H1 (cell line): Measurements from ENCODE around the gene TARBP2. TPM values are rescaled to one million over a fixed set of nuclear protein-coding genes. Genes with fewer than 3 reads are reported as not detected.

Source experiments
- CTCF ChIA-PET: fragments of 300-600 bp; sonication (Branson Sonifier 250); formaldehyde crosslinking; loops from one replicate; lab custom pipeline; 2021; ENCODE audit not compliant: partially characterized antibody; lab: Charles Lee
- POLR2A ChIA-PET: fragments of 300-600 bp; sonication (Branson Sonifier 250); formaldehyde crosslinking; loops from one replicate; lab custom pipeline; 2021; ENCODE audit warnings: inconsistent platforms; ENCODE audit not compliant: partially characterized antibody; lab: Charles Lee
- DNase-seq, 2 experiments: peaks; one replicate each; pipeline versions ENCODE4 v3.0.0 to v3.0.0-alpha.2; 2010 to 2022; ENCODE audit warnings: low spot score in 2 of 2, low read depth in 1 of 2, mixed read lengths in 1 of 2
- FAIRE-seq: peaks from 2 replicates; lab custom pipeline; 2011; peaks lifted over from hg19 to GRCh38; lab: Jason Lieb, UNC
- H2AFZ ChIP-seq: 2 replicates; pipeline ENCODE4 v1.8.1; 2012; ENCODE audit warnings: low read length, inconsistent platforms
- H2AK5ac ChIP-seq: 2 replicates; pipeline ENCODE4 v1.6.1; 2013; ENCODE audit warnings: low read depth, low read length
- H2BK120ac ChIP-seq: replicated peaks from 2 replicates; pipeline ENCODE3; 2013; ENCODE audit warnings: low read depth, low read length, inconsistent platforms
- H2BK12ac ChIP-seq: 2 replicates; pipeline ENCODE4 v1.6.1; 2013; ENCODE audit warnings: low read depth, low read length
- H2BK15ac ChIP-seq: 2 replicates; pipeline ENCODE4 v1.6.1; 2013; ENCODE audit warnings: low read length
- H2BK20ac ChIP-seq: 2 replicates; pipeline ENCODE4 v1.6.1; 2013; ENCODE audit warnings: low read length
- H2BK5ac ChIP-seq: 2 replicates; pipeline ENCODE4 v1.6.1; 2013; ENCODE audit warnings: low read depth, low read length
- H3K14ac ChIP-seq: 2 replicates; pipeline ENCODE4 v1.6.1; 2013; ENCODE audit warnings: inconsistent platforms; ENCODE audit not compliant: insufficient read length
- H3K18ac ChIP-seq: 2 replicates; pipeline ENCODE4 v1.6.1; 2013; ENCODE audit warnings: low read length; ENCODE audit errors: extremely low read depth
- H3K23ac ChIP-seq: 2 replicates; pipeline ENCODE4 v1.6.1; 2013; ENCODE audit warnings: inconsistent platforms; ENCODE audit not compliant: insufficient read length
- H3K23me2 ChIP-seq: 2 replicates; pipeline ENCODE4 v1.6.1; 2013; ENCODE audit warnings: low read depth, low read length
- H3K27ac ChIP-seq: 2 replicates; pipeline ENCODE4 v1.6.1; 2011; ENCODE audit warnings: low read depth, low read length, inconsistent platforms
- H3K27me3 ChIP-seq, 4 experiments: replicated peaks in 1 of 4; 1 replicate in 1 of 4; 2 replicates in 3 of 4; pipeline versions ENCODE4 v1.6.1 to v1.8.1; 2011 to 2013; ENCODE audit warnings: low read length in 3 of 4, mild to moderate bottlenecking in 3 of 4, inconsistent platforms in 2 of 4, mixed read lengths in 2 of 4, moderate library complexity in 1 of 4; ENCODE audit not compliant: control insufficient read depth in 3 of 4, insufficient read depth in 3 of 4; ENCODE audit errors: extremely low read depth in 1 of 4
- H3K36me3 ChIP-seq, 4 experiments: 2 replicates each; pipeline versions ENCODE4 v1.6.1 to v1.8.1; 2011 to 2013; ENCODE audit warnings: mild to moderate bottlenecking in 4 of 4, low read length in 3 of 4, moderate library complexity in 2 of 4, control low read depth in 1 of 4, inconsistent platforms in 1 of 4; ENCODE audit not compliant: insufficient read depth in 4 of 4, control insufficient read depth in 2 of 4
- H3K4ac ChIP-seq: replicated peaks from 2 replicates; pipeline ENCODE3; 2013; ENCODE audit warnings: low read length, low read depth, mixed read lengths, inconsistent platforms; ENCODE audit not compliant: insufficient read length
- H3K4me1 ChIP-seq, 4 experiments: replicated peaks in 1 of 4; 1 replicate in 1 of 4; 2 replicates in 3 of 4; pipeline versions ENCODE4 v1.6.1 to v1.8.1; 2011 to 2013; ENCODE audit warnings: low read length in 3 of 4, inconsistent platforms in 2 of 4, mixed read lengths in 1 of 4; ENCODE audit not compliant: insufficient read depth in 4 of 4, control insufficient read depth in 3 of 4
- H3K4me2 ChIP-seq, 2 experiments: 2 replicates each; pipeline versions ENCODE4 v1.6.1 to v1.8.1; 2011 to 2013; ENCODE audit warnings: low read depth in 2 of 2, low read length in 2 of 2, control low read depth in 1 of 2, inconsistent platforms in 1 of 2, mild to moderate bottlenecking in 1 of 2; ENCODE audit not compliant: insufficient read depth in 1 of 2
- H3K4me3 ChIP-seq, 4 experiments: fragments of 200-600, 300-600 bp in 1 of 4; sonication (generic), shearing (Covaris generic), sonication (Bioruptor Twin) in 1 of 4; 2 replicates each; pipeline versions ENCODE4 v1.5.1 to v1.8.1; 2011 to 2016; ENCODE audit warnings: low read length in 4 of 4, low read depth in 3 of 4, control low read depth in 2 of 4, inconsistent platforms in 2 of 4, mild to moderate bottlenecking in 2 of 4, mixed read lengths in 1 of 4, moderate library complexity in 1 of 4; ENCODE audit not compliant: insufficient read depth in 2 of 4; ENCODE audit errors: extremely low read depth in 1 of 4
- H3K56ac ChIP-seq: replicated peaks from 2 replicates; pipeline ENCODE3; 2013; ENCODE audit warnings: low read depth, mild to moderate bottlenecking, mixed read lengths, low read length, inconsistent platforms; ENCODE audit not compliant: insufficient read length
- H3K79me1 ChIP-seq: 2 replicates; pipeline ENCODE4 v1.6.1; 2013; ENCODE audit warnings: low read depth, low read length, control low read depth
- H3K79me2 ChIP-seq, 2 experiments: 2 replicates each; pipeline versions ENCODE4 v1.6.1 to v1.8.1; 2012 to 2013; ENCODE audit warnings: low read length in 2 of 2, mild to moderate bottlenecking in 2 of 2, inconsistent platforms in 1 of 2; ENCODE audit not compliant: insufficient read depth in 2 of 2, control insufficient read depth in 1 of 2
- H3K9ac ChIP-seq, 4 experiments: replicated peaks in 1 of 4; 1 replicate in 1 of 4; 2 replicates in 3 of 4; pipeline versions ENCODE4 v1.6.1 to v1.8.1; 2011 to 2013; ENCODE audit warnings: low read depth in 3 of 4, low read length in 3 of 4, control low read depth in 2 of 4, mild to moderate bottlenecking in 2 of 4, moderate library complexity in 2 of 4, inconsistent platforms in 1 of 4; ENCODE audit errors: extremely low read depth in 1 of 4
- H3K9me3 ChIP-seq, 2 experiments: 2 replicates each; pipeline versions ENCODE4 v1.6.1 to v1.8.1; 2012 to 2013; ENCODE audit warnings: mild to moderate bottlenecking in 2 of 2, moderate library complexity in 2 of 2, control low read depth in 1 of 2, inconsistent platforms in 1 of 2, low read depth in 1 of 2, low read length in 1 of 2, mixed read lengths in 1 of 2; ENCODE audit not compliant: insufficient read depth in 2 of 2
- H4K20me1 ChIP-seq, 2 experiments: replicated peaks in 1 of 2; 2 replicates each; pipeline versions ENCODE3 to v1.8.1; 2011 to 2013; ENCODE audit warnings: inconsistent platforms in 2 of 2, low read length in 2 of 2, mild to moderate bottlenecking in 1 of 2; ENCODE audit not compliant: insufficient read depth in 2 of 2, control insufficient read depth in 1 of 2
- H4K5ac ChIP-seq: 2 replicates; pipeline ENCODE4 v1.6.1; 2013; ENCODE audit warnings: low read length, low read depth, mixed read lengths, inconsistent platforms; ENCODE audit not compliant: insufficient read length
- H4K8ac ChIP-seq: 2 replicates; pipeline ENCODE4 v1.8.0; 2013; ENCODE audit warnings: mild to moderate bottlenecking, moderate library complexity, low read length, inconsistent platforms; ENCODE audit not compliant: insufficient read depth; ENCODE audit errors: extremely low read depth
- H4K91ac ChIP-seq: replicated peaks from 2 replicates; pipeline ENCODE3; 2013; ENCODE audit warnings: low read length, mixed read lengths, inconsistent platforms; ENCODE audit not compliant: insufficient read length
- ASH2L ChIP-seq: fragments of 200-600, 300-600 bp; sonication (generic); IDR thresholded peaks from one replicate; pipeline ENCODE4 v1.7.1; 2017; ENCODE audit warnings: low read length
- BRCA1 ChIP-seq: IDR thresholded peaks from 2 replicates; pipeline ENCODE4 v1.6.1; 2012; ENCODE audit warnings: low read depth, low read length, improper control_type of control experiment
- CHD1 ChIP-seq: IDR thresholded peaks from 2 replicates; pipeline ENCODE4 v1.6.1; 2012; ENCODE audit warnings: low read depth, low read length, improper control_type of control experiment
- EGR1 ChIP-seq: IDR thresholded peaks from 2 replicates; pipeline ENCODE4 v1.6.1; 2011; ENCODE audit warnings: low read depth, low read length, borderline replicate concordance
- KDM1A ChIP-seq: fragments of 200-600, 300-600 bp; sonication (generic); IDR thresholded peaks from 2 replicates; pipeline ENCODE4 v1.7.1; 2016; ENCODE audit warnings: mild to moderate bottlenecking, low read length, borderline replicate concordance
- SIRT6 ChIP-seq: IDR thresholded peaks from one replicate; pipeline ENCODE4 v1.7.1; 2012; ENCODE audit warnings: low read length, inconsistent platforms
- TAF7 ChIP-seq: optimal IDR thresholded peaks from 2 replicates; pipeline ENCODE3; 2011; ENCODE audit warnings: low read depth, mild to moderate bottlenecking, inconsistent platforms, low read length, moderate library complexity, borderline replicate concordance
- WGBS, 2 experiments: shearing (Covaris generic) in 1 of 2; methylation state at CpG; one replicate each; pipeline versions ENCODE4 v1.1.6 to v1.1.7; 2013 to 2015; ENCODE audit warnings: low lambda C conversion rate in 2 of 2, mixed read lengths in 2 of 2, inconsistent platforms in 1 of 2, low coverage in 1 of 2, missing lambda C conversion rate in 1 of 2; ENCODE audit not compliant: insufficient replicate concordance in 2 of 2, insufficient coverage in 1 of 2, insufficient read length in 1 of 2; ENCODE audit errors: extremely low coverage in 1 of 2, missing lambda C conversion rate in 1 of 2; 5-methylcytosine and 5-hydroxymethylcytosine counted together
- polyA plus RNA-seq, 7 experiments: library from polyadenylated mRNA; depleted of rRNA in 3 of 7; stranded (reverse) in 5 of 7; unstranded in 2 of 7; fragments of >200 nt in 5 of 7; fragments of 200-250 nt in 2 of 7; gene quantifications; 1 replicate in 5 of 7; 2 replicates in 1 of 7; 4 replicates in 1 of 7; pipeline versions ENCODE4 v1.2.1 to v1.2.3, GENCODE V29; 2011 to 2013; ENCODE audit warnings: missing spikeins in 2 of 7, mixed read lengths in 2 of 7
- total RNA-seq: library from RNA; stranded (reverse); fragmentation: NEBNext Ultra II Directional; extraction: Animal tissue kit (Norgen Biotek cat#: 25700); gene quantifications from 2 replicates; pipeline ENCODE4 v1.2.1, GENCODE V29; 2021

Gene TARBP2
- total and polyA plus RNA-seq, 2 of the 8 experiments (the other 6 are each of a cell fraction or from before 2014, with no cell fraction given), result 69.9 to 122 TPM

DNA sequence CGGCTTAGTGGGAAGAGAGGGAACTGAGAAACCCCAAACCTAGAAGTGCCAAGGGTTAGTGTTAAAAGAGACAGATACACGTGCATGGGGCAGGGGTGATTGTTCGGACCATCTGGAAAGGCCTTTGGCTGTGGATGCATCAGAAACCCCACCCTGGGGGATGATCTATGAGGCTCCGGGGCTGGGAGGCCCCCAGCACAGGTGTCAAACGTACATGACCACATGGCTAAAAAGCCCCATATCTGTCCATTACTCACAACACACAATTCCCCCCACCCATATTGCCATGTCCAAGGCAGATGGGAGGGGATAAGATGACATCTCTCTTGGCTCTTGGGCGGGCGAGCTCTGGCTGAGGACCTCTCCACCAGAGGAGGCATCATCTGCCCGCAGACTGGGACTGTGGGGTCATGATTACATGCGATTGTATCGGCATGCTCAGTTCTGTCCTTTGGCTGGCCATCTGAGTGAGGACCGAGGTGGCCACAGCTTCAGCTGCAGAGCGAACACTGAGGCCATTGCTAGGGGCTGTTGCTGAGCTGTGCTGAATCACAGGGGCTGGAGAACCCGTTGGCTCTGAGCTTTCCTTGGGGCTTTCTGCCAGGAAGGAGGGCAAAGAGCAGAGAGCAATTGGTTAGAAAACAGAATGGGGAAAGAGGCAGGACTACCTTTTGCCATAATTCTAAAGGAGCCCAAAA lies 15.8 kb downstream of the TARBP2 start:
- no peak overlapping the region for H2AFZ ChIP-seq
- H2BK15ac ChIP-seq, result no peak overlapping the region
- H3K4me3 ChIP-seq, result no peak overlapping the region
- H2BK20ac ChIP-seq, result no peak overlapping the region
- no peak overlapping the region for H3K27ac ChIP-seq
- TF ChIP-seq BRCA1 (no peak), CHD1 (no peak), SIRT6 (no peak), ASH2L (no peak), TAF7 (no peak), KDM1A (no peak), EGR1 (no peak)
- H3K79me1 ChIP-seq, result no peaks in the 10 kb centered on the region
- no peak overlapping the region for H3K4ac ChIP-seq
- no peak overlapping the region for H3K4me2 ChIP-seq
- peaks cover 0 to 9% (median 2%) of the 10 kb centered on the region in 4 experiments; a peak in 5 of 8 replicates for H3K36me3 ChIP-seq
- no peak overlapping the region for H3K56ac ChIP-seq
- H3K23me2 ChIP-seq, result no peaks in the 10 kb centered on the region
- no peaks in the 10 kb centered on the region for H4K20me1 ChIP-seq
- no peak overlapping the region for H2AK5ac ChIP-seq
- no peaks in the 10 kb centered on the region for H3K9me3 ChIP-seq
- peaks cover 0 to 3% (median 0%) of the 10 kb centered on the region in 4 experiments; a peak in 1 of 7 replicates for H3K4me1 ChIP-seq
- ChIA-PET CTCF (interaction anchor here (0.6 to 1.6 kb wide), 3 partner anchors 8 to 244 kb away, joined by 3 to 10 read pairs (median 3); no protein-coding TSS in a partner anchor), POLR2A (interaction anchor here (0.6 to 67.0 kb wide), 4 partner anchors 11 to 161 kb away, joined by 3 to 3397 read pairs (median 10); partner anchors contain the start of genes PCBP2, PRR13 and TARBP2)
- H3K23ac ChIP-seq, result no peak overlapping the region
- H3K18ac ChIP-seq, result no peak overlapping the region
- FAIRE-seq (no peak), DNase-seq (no peak)
- no peak overlapping the region for H2BK120ac ChIP-seq
- no peak overlapping the region for H3K9ac ChIP-seq
- H3K79me2 ChIP-seq, result no peaks in the 10 kb centered on the region
- H2BK5ac ChIP-seq, result no peak overlapping the region
- no peak overlapping the region for H2BK12ac ChIP-seq
- no peak overlapping the region for H4K91ac ChIP-seq
- no peak overlapping the region for H4K8ac ChIP-seq
- 92% methylated on average over 10 of the region's 13 CpGs; no CpG with 5 or more reads in 1 of the 2 experiments for WGBS, 2 experiments
- H4K5ac ChIP-seq, result no peak overlapping the region
- no peak overlapping the region for H3K14ac ChIP-seq
- H3K27me3 ChIP-seq, result no peaks in the 10 kb centered on the region
